Measurements from ENCODE around the gene HTR3B. TPM values are rescaled to one million over a fixed set of nuclear protein-coding genes. Genes with fewer than 3 reads are reported as not detected.
"Not testable (repeated sequence)": the region's sequence is repeated elsewhere in the genome, so short reads cannot be mapped to it uniquely, and the experiment has no call there.

Gene HTR3B
- total and polyA plus RNA-seq, 8 donors, result 0.18 TPM; not detected in 7

- 59 to 62% (median 61%) methylated on average over 12 of the region's 12 CpGs for WGBS, 5 donors
- no peak for TF ChIP-seq CTCF (IDR thresholded peaks at IDR 0.05)
- no peak for TF ChIP-seq EP300 (IDR thresholded peaks at IDR 0.05)
- TF ChIP-seq POLR2A (IDR thresholded peaks at IDR 0.05), result no peak
- no peak for TF ChIP-seq POLR2AphosphoS5 (IDR thresholded peaks at IDR 0.05)
Measured at GRCh38 chr11:113926273-113927197, 21.9 kb downstream of the HTR3B start.

GRCh38 chr11:113928311-113928710 is 23.7 kb downstream of the HTR3B start:
- intact Hi-C loops (cut with DNase I; ENCODE audit: low total_unique reads), result no loop called here
- WGBS, 5 donors, result 63 to 90% (median 83%) methylated on average over 5 of the region's 5 CpGs
- no peak for DNase-seq
- no peak for TF ChIP-seq POLR2A (IDR thresholded peaks at IDR 0.05)
- no peak for TF ChIP-seq EP300 (IDR thresholded peaks at IDR 0.05)
- no peak for TF ChIP-seq POLR2AphosphoS5 (IDR thresholded peaks at IDR 0.05)
- TF ChIP-seq CTCF (IDR thresholded peaks at IDR 0.05), result no peak
- Histone ChIP-seq H3K9me3 (peaks cover 0 to 4% (median 0%) of the 10 kb centered on the region in 4 donors), H3K36me3 (no peaks in the 10 kb centered on the region), H3K4me3 (no peak overlapping the region), H3K4me1 (peaks cover 0 to 6% (median 0%) of the 10 kb centered on the region in 4 donors), H3K27ac (no peak overlapping the region), H3K27me3 (peaks cover 0 to 10% (median 0%) of the 10 kb centered on the region in 3 donors)

More at GRCh38 chr11:113926273-113927197, 21.9 kb downstream of the HTR3B start:
- no peak for DNase-seq
- no peaks in the 10 kb centered on the region for H3K36me3 ChIP-seq
- peaks cover 0 to 6% (median 0%) of the 10 kb centered on the region in 4 donors for H3K4me1 ChIP-seq
- H3K27ac ChIP-seq, result no peak overlapping the region
- intact Hi-C loops (cut with DNase I; ENCODE audit: low total_unique reads), result no loop called here
- peaks cover 0 to 14% (median 0%) of the 10 kb centered on the region in 3 donors for H3K27me3 ChIP-seq
- H3K9me3 ChIP-seq, result peaks cover 0 to 4% (median 0%) of the 10 kb centered on the region in 4 donors
- no peak overlapping the region for H3K4me3 ChIP-seq

- no peaks in the 10 kb centered on the region for H3K36me3 ChIP-seq
- peaks cover 0 to 14% (median 0%) of the 10 kb centered on the region in 3 donors for H3K27me3 ChIP-seq
- WGBS, 5 donors, result 65 to 71% (median 65%) methylated on average over 7 of the region's 7 CpGs
- no peak overlapping the region for H3K27ac ChIP-seq
- H3K9me3 ChIP-seq, result peaks cover 0 to 4% (median 0%) of the 10 kb centered on the region in 4 donors
- H3K4me3 ChIP-seq, result no peak overlapping the region
- no peaks in the 10 kb centered on the region for H3K4me1 ChIP-seq
- intact Hi-C loops (cut with DNase I; ENCODE audit: low total_unique reads), result no loop called here
- TF ChIP-seq POLR2AphosphoS5 (IDR thresholded peaks at IDR 0.05) (no peak), CTCF (IDR thresholded peaks at IDR 0.05) (no peak), POLR2A (IDR thresholded peaks at IDR 0.05) (no peak), EP300 (IDR thresholded peaks at IDR 0.05) (no peak)
- no peak for DNase-seq
Measured at GRCh38 chr11:113932788-113933187, 28.2 kb downstream of the HTR3B start.

- peaks cover 0 to 14% (median 0%) of the 10 kb centered on the region in 3 donors for H3K27me3 ChIP-seq
- H3K9me3 ChIP-seq; H3K4me1 ChIP-seq; H3K27ac ChIP-seq; DNase-seq; H3K4me3 ChIP-seq; H3K36me3 ChIP-seq; intact Hi-C loops (cut with DNase I; ENCODE audit: low total_unique reads): not testable (repeated sequence)
- WGBS, 5 donors, result 93 to 98% (median 96%) methylated on average over 3 of the region's 3 CpGs
Measured at GRCh38 chr11:113934193-113934592, 29.6 kb downstream of the HTR3B start.
